Endothelial cell of umbilical vein (primary cell): ENCODE measurements around the gene AGAP2. TPM values are rescaled to one million over a fixed set of nuclear protein-coding genes. Genes with fewer than 3 reads are reported as not detected.

Source experiments
- BruUV-seq: library from RNA; stranded (reverse); fragments of 400-500 nt; replicated peaks from 2 replicates; lab custom pipeline; 2021; lab: Mats Ljungman, UMichigan
- CTCF ChIA-PET: fragments of 300-600, 350-600 bp; sonication (Branson Sonifier 250); formaldehyde crosslinking; loops from one replicate; lab custom pipeline; 2021; ENCODE audit warnings: antibody characterized with exemption, inconsistent platforms; lab: Charles Lee
- POLR2A ChIA-PET: fragments of 300-600, 350-600 bp; sonication (Branson Sonifier 250); formaldehyde crosslinking; loops from one replicate; lab custom pipeline; 2021; ENCODE audit warnings: antibody characterized with exemption, inconsistent platforms; lab: Charles Lee
- DNase-seq: peaks from one replicate; pipeline ENCODE4 v3.0.0-alpha.2; 2011; ENCODE audit warnings: low read depth, low spot score
- FAIRE-seq: peaks from 2 replicates; lab custom pipeline; 2011; peaks lifted over from hg19 to GRCh38; lab: Jason Lieb, UNC
- H2AFZ ChIP-seq: 2 replicates; pipeline ENCODE4 v1.6.0; 2012; ENCODE audit warnings: low read depth, low read length, control low read depth, inconsistent platforms
- H3K27ac ChIP-seq: 2 replicates; pipeline ENCODE4 v1.5.1; 2011; ENCODE audit warnings: low read depth, mild to moderate bottlenecking, control low read depth, low read length, moderate library complexity; ENCODE audit not compliant: insufficient read depth
- H3K27me3 ChIP-seq, 2 experiments: 2 replicates each; pipeline versions ENCODE4 v1.6.0 to v1.6.1; 2011; ENCODE audit warnings: low read length in 2 of 2, mixed read lengths in 1 of 2; ENCODE audit not compliant: control insufficient read depth in 2 of 2, insufficient read depth in 2 of 2
- H3K36me3 ChIP-seq, 2 experiments: 2 replicates in 1 of 2; 3 replicates in 1 of 2; pipeline ENCODE4 v1.5.1; 2011; ENCODE audit warnings: low read length in 2 of 2, mild to moderate bottlenecking in 1 of 2, moderate library complexity in 1 of 2; ENCODE audit not compliant: control insufficient read depth in 2 of 2, insufficient read depth in 2 of 2; ENCODE audit errors: extremely low read depth in 1 of 2
- H3K4me1 ChIP-seq: 3 replicates; pipeline ENCODE4 v1.5.1; 2011; ENCODE audit warnings: mild to moderate bottlenecking, low read length; ENCODE audit not compliant: control insufficient read depth, insufficient read depth; ENCODE audit errors: extremely low read depth
- H3K4me2 ChIP-seq: 2 replicates; pipeline ENCODE4 v1.6.1; 2011; ENCODE audit warnings: low read length, control low read depth, mixed read lengths; ENCODE audit not compliant: insufficient read depth
- H3K4me3 ChIP-seq, 3 experiments: fragments of 200-600 bp in 1 of 3; sonication (generic), shearing (Covaris generic) in 1 of 3; replicated peaks in 1 of 3; 2 replicates each; pipeline ENCODE4 v1.5.1; 2011 to 2016; ENCODE audit warnings: control low read depth in 3 of 3, low read length in 3 of 3, mild to moderate bottlenecking in 2 of 3, inconsistent platforms in 1 of 3, low read depth in 1 of 3, moderate library complexity in 1 of 3; ENCODE audit not compliant: insufficient read depth in 1 of 3
- H3K79me2 ChIP-seq: 2 replicates; pipeline ENCODE4 v1.6.0; 2012; ENCODE audit warnings: low read length, inconsistent platforms; ENCODE audit not compliant: control insufficient read depth, insufficient read depth
- H3K9ac ChIP-seq: replicated peaks from 2 replicates; pipeline ENCODE3; 2011; ENCODE audit warnings: low read length, control low read depth; ENCODE audit not compliant: insufficient read depth; ENCODE audit errors: extremely low read depth
- H3K9me1 ChIP-seq: replicated peaks from 3 replicates; pipeline ENCODE4 v1.6.0; 2011; ENCODE audit warnings: mild to moderate bottlenecking, low read length; ENCODE audit not compliant: control insufficient read depth, insufficient read depth; ENCODE audit errors: extremely low read depth
- H3K9me3 ChIP-seq: replicated peaks from 2 replicates; pipeline ENCODE4 v1.5.1; 2012; ENCODE audit warnings: low read length, inconsistent platforms; ENCODE audit not compliant: control insufficient read depth, insufficient read depth
- H4K20me1 ChIP-seq: replicated peaks from 2 replicates; pipeline ENCODE3; 2011; ENCODE audit warnings: mild to moderate bottlenecking, low read length; ENCODE audit not compliant: control insufficient read depth, insufficient read depth; ENCODE audit errors: extremely low read depth
- EZH2 ChIP-seq: IDR thresholded peaks from 2 replicates; pipeline ENCODE4 v1.6.1; 2012; ENCODE audit warnings: borderline replicate concordance, low read depth, mild to moderate bottlenecking, moderate library complexity, low read length, inconsistent platforms; ENCODE audit not compliant: severe bottlenecking
- FOS ChIP-seq: IDR thresholded peaks from 2 replicates; pipeline ENCODE4 v1.6.1; 2011; ENCODE audit warnings: mild to moderate bottlenecking, low read length, moderate library complexity, borderline replicate concordance; ENCODE audit not compliant: insufficient read depth
- GATA2 ChIP-seq: IDR thresholded peaks from 2 replicates; pipeline ENCODE4 v1.7.0; 2011; ENCODE audit warnings: low read depth, mild to moderate bottlenecking, moderate library complexity, mixed read lengths, low read length; ENCODE audit not compliant: insufficient read length, insufficient read depth
- JUN ChIP-seq: IDR thresholded peaks from 2 replicates; pipeline ENCODE4 v1.6.1; 2011; ENCODE audit warnings: borderline replicate concordance, low read depth; ENCODE audit not compliant: insufficient read length, insufficient read depth
- MAX ChIP-seq: IDR thresholded peaks from 2 replicates; pipeline ENCODE4 v1.6.1; 2011; ENCODE audit not compliant: insufficient read depth, insufficient read length
- MYC ChIP-seq: IDR thresholded peaks from one replicate; pipeline ENCODE4 v1.6.1; 2011; ENCODE audit warnings: mild to moderate bottlenecking, low read depth, low read length
- POLR2A ChIP-seq: IDR thresholded peaks from 2 replicates; pipeline ENCODE4 v1.6.1; 2012; ENCODE audit warnings: low read depth, mild to moderate bottlenecking, control low read depth, low read length
- POLR2AphosphoS5 ChIP-seq: IDR thresholded peaks from 2 replicates; pipeline ENCODE4 v1.6.1; 2012; ENCODE audit warnings: low read depth, mild to moderate bottlenecking, control low read depth, low read length, moderate library complexity; ENCODE audit not compliant: insufficient read depth
- dilution Hi-C: fragments of 300-500 bp; cut with MboI; formaldehyde crosslinking; loops from one replicate; pipeline ENCODE4 v1.15.0; 2019; ENCODE audit warnings: low sequenced_read_pairs; ENCODE audit not compliant: extremely low pct_ligation_motif_present
- intact Hi-C: fragments of 100-400 bp; cut with micrococcal nuclease; formaldehyde crosslinking; loops from one replicate; pipeline ENCODE4 v1.10.0; 2022
- polyA plus RNA-seq, 4 experiments: library from polyadenylated mRNA; depleted of rRNA in 3 of 4; stranded (reverse) in 3 of 4; unstranded in 1 of 4; fragments of >200 nt; gene quantifications; 2 replicates each; pipeline versions ENCODE4 v1.2.1 to v1.2.3, GENCODE V29; 2011 to 2012; ENCODE audit warnings: missing spikeins in 1 of 4
- total RNA-seq: library from RNA; stranded (reverse); gene quantifications from 2 replicates; pipeline ENCODE4 v1.2.3, GENCODE V29; 2021
- TF ChIP-seq, protein P1 (sequence below), 2 donors: IDR thresholded peaks; 1 replicate in 1 of 2; 2 replicates in 1 of 2; pipeline ENCODE4 v1.5.1; 2011; ENCODE audit warnings: low read length in 2 of 2, mild to moderate bottlenecking in 2 of 2, moderate library complexity in 2 of 2, control low read depth in 1 of 2, inconsistent platforms in 1 of 2, low read depth in 1 of 2; ENCODE audit not compliant: insufficient read depth in 1 of 2; ENCODE audit errors: extremely low read depth in 1 of 2

The AGAP2 gene
- total and polyA plus RNA-seq, 2 donors (not counting 3 experiments of a cell fraction or from before 2014, with no cell fraction given) = 0.04 to 0.24 TPM

DNA sequence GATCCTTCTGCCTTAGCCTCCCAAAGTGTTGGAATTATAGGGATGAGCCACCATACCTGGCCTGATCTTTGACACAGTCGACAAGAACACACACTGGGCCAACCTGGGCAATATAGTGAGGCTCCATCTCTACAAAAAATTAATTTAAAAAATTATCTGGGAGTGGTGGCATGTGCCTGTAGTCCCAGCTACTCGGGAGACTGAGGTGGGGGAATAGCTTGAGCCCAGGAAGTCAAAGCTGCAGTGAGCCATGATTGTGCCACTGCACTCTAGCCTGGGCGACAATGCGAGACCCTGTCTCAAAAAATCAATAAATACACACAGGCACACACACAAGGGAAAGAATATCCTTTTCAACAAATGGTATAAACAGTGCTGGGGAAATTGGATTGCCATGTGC, 50.7 kb downstream of the AGAP2 start:
- ChIA-PET POLR2A (no interaction called here), CTCF (no interaction called here)
- Histone ChIP-seq H3K4me3 (no peak overlapping the region), H3K9me3 (no peaks in the 10 kb centered on the region), H3K27me3 (peaks cover 8 to 26% of the 10 kb centered on the region in 2 experiments), H3K36me3 (no peaks in the 10 kb centered on the region), H2AFZ (no peak overlapping the region), H3K79me2 (no peaks in the 10 kb centered on the region), H3K4me1 (no peaks in the 10 kb centered on the region), H3K4me2 (no peak overlapping the region), H3K9ac (no peak overlapping the region), H3K27ac (no peak overlapping the region), H4K20me1 (no peaks in the 10 kb centered on the region), H3K9me1 (no peaks in the 10 kb centered on the region)
- no TSS peak for BruUV-seq
- DNase-seq (no peak), FAIRE-seq (no peak)
- no peak for TF ChIP-seq EZH2
- no peak for TF ChIP-seq MYC
- no peak for TF ChIP-seq JUN
- no peak for TF ChIP-seq POLR2AphosphoS5
- TF ChIP-seq, protein P1, sequence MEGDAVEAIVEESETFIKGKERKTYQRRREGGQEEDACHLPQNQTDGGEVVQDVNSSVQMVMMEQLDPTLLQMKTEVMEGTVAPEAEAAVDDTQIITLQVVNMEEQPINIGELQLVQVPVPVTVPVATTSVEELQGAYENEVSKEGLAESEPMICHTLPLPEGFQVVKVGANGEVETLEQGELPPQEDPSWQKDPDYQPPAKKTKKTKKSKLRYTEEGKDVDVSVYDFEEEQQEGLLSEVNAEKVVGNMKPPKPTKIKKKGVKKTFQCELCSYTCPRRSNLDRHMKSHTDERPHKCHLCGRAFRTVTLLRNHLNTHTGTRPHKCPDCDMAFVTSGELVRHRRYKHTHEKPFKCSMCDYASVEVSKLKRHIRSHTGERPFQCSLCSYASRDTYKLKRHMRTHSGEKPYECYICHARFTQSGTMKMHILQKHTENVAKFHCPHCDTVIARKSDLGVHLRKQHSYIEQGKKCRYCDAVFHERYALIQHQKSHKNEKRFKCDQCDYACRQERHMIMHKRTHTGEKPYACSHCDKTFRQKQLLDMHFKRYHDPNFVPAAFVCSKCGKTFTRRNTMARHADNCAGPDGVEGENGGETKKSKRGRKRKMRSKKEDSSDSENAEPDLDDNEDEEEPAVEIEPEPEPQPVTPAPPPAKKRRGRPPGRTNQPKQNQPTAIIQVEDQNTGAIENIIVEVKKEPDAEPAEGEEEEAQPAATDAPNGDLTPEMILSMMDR (IDR thresholded peaks at IDR 0.05; ENCODE audit: extremely low read depth in 1 of 2, insufficient read depth in 1 of 2, low read depth in 1 of 2, low read length in 2 of 2) = no peak
- no peak for TF ChIP-seq POLR2A
- no peak for TF ChIP-seq FOS
- TF ChIP-seq MAX = no peak
- no peak for TF ChIP-seq GATA2
- intact Hi-C loops = no loop called here
- dilution Hi-C loops = no loop called here
